GM12875 (cell line): ENCODE results near the gene PGAP3.

Experiments used
- H3K4me3 ChIP-seq: one replicate; pipeline ENCODE4 v1.5.1; 2011; ENCODE audit warnings: low read depth, low read length, control low read depth
- TF ChIP-seq, protein P1 (sequence below): IDR thresholded peaks from 2 replicates; pipeline ENCODE4 v1.5.1; 2011; ENCODE audit warnings: low read depth, mild to moderate bottlenecking, control low read depth, inconsistent platforms, low read length, moderate library complexity, borderline replicate concordance; ENCODE audit not compliant: insufficient read depth

The PGAP3 gene

DNA sequence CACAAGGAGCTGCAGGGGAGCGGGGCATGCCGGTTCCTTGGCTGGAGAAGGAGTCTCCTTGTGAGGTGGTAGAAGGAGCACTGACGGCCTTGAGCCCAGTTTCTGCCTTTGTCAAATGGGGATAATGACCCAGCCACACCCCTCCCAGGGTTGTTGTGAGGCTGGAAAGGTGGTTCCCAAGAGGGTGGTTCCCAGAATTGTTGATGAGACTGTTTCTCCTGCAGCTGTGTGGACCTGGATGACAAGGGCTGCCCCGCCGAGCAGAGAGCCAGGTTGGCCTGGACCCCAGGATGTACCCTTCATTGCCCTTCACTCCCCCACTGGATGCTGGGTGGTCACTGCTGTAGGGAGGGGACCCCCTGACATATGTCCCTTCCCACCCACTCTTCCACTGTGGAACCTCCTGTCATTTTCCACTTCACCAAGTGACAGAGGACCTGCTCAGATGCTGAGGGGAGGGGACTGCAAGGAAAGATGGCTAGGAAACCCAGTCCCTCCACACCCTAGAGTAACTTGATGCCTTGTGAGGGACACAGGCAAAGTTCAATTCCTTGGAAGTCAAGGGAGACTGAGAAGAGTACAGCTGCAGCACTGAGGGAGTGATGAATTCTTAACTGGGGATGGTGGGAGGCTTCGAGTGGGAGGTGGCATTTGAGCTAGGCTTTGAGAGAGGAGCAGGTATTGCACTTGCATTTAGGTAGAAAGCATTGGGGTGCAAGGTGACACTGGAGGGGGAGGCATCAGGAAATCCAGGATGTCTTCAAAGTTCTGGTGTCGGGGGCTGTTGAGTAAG is 31.9 kb upstream of the PGAP3 start:
- TF ChIP-seq, protein P1, sequence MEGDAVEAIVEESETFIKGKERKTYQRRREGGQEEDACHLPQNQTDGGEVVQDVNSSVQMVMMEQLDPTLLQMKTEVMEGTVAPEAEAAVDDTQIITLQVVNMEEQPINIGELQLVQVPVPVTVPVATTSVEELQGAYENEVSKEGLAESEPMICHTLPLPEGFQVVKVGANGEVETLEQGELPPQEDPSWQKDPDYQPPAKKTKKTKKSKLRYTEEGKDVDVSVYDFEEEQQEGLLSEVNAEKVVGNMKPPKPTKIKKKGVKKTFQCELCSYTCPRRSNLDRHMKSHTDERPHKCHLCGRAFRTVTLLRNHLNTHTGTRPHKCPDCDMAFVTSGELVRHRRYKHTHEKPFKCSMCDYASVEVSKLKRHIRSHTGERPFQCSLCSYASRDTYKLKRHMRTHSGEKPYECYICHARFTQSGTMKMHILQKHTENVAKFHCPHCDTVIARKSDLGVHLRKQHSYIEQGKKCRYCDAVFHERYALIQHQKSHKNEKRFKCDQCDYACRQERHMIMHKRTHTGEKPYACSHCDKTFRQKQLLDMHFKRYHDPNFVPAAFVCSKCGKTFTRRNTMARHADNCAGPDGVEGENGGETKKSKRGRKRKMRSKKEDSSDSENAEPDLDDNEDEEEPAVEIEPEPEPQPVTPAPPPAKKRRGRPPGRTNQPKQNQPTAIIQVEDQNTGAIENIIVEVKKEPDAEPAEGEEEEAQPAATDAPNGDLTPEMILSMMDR = no peak
- H3K4me3 ChIP-seq = no peak overlapping the region

DNA sequence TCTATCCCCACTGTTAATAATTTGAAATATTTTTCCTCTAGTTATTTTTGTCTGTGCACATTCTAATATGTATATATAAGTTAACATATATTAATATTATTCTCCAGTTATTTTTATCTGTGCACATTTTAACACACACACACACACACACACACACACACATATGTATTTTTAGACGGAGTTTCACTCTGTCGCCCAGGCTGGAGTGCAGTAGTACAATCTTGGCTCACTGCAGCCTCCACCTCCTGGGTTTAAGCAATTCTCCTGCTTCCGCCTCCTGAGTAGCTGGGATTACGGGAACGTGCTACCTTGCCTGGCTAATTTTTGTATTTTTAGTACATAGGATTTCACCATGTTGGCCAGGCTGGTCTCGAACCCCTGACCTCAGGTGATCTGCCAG is 29.8 kb upstream of the PGAP3 start:
- H3K4me3 ChIP-seq = no peak overlapping the region
- TF ChIP-seq, protein P1 = no peak

DNA sequence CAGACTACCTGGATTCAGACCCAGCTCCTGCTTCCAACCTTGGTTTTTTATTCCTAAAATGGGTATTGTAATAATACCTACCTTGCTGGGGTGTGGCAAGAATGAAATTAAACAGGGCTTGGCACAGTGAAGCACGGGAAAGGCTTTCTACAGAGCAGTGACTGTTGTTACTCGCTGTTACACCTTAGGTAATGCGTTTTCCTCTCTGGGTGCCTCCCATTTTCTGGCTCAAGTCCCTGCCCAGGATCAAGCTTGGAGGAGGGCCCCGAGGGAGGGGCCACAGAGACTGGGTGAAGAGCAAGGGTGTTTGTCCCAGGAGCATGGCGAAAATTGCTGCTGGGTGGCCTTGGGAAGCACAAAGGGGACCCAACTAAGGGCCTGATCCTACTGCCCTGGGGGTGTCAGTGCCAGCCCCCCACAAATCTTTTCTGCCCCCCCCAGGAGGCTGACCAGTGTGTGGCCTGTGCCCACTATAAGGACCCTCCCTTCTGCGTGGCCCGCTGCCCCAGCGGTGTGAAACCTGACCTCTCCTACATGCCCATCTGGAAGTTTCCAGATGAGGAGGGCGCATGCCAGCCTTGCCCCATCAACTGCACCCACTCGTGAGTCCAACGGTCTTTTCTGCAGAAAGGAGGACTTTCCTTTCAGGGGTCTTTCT is 29.2 kb upstream of the PGAP3 start:
- TF ChIP-seq, protein P1 = no peak
- no peak overlapping the region for H3K4me3 ChIP-seq

DNA sequence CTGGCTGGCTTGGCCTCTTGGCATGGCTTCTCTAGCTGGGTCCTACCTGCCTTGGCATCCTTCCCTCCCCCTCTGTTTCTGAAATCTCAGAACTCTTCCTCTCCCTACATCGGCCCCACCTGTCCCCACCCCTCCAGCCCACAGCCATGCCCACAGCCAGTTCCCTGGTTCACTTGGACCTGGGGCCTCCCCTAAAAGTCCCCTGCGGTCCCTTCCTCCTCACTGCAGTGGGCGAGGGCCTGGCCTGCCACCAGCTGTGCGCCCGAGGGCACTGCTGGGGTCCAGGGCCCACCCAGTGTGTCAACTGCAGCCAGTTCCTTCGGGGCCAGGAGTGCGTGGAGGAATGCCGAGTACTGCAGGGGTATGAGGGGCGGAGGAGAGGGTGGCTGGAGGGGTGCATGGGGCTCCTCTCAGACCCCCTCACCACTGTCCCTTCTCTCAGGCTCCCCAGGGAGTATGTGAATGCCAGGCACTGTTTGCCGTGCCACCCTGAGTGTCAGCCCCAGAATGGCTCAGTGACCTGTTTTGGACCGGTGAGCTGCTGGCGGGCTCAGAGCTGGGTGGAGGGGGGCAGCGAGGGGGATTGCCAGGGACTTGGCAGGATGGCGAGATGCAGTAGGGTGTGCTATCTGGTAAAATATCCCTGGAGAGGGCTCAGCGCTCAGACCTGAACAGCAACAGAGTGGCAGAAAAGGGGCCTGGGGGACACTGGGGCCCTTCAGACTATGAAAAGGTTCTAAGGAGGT is 28.4 kb upstream of the PGAP3 start:
- TF ChIP-seq, protein P1 = no peak
- H3K4me3 ChIP-seq = no peak overlapping the region

DNA sequence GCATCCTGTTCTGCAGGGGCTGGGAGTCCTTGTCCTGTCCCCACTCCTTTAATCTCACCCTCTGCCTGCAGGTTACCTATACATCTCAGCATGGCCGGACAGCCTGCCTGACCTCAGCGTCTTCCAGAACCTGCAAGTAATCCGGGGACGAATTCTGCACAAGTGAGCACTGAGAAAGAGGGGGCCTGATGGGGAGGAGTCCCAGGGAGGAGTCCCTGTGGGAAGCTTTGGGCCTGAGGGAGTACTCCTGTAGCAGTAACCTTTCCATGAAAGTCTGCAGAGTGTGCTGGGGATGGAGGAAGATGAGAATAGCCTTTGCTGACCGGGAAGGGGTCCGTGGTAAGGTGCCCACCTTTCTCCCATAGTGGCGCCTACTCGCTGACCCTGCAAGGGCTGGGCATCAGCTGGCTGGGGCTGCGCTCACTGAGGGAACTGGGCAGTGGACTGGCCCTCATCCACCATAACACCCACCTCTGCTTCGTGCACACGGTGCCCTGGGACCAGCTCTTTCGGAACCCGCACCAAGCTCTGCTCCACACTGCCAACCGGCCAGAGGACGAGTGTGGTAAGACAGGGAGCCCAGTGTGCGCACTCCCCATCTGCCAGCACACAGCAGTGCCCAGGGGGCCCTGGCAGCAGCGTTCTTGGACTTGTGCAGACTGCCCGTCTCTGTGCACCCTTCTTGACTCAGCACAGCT is 27.7 kb upstream of the PGAP3 start:
- TF ChIP-seq, protein P1 = no peak
- no peak overlapping the region for H3K4me3 ChIP-seq

DNA sequence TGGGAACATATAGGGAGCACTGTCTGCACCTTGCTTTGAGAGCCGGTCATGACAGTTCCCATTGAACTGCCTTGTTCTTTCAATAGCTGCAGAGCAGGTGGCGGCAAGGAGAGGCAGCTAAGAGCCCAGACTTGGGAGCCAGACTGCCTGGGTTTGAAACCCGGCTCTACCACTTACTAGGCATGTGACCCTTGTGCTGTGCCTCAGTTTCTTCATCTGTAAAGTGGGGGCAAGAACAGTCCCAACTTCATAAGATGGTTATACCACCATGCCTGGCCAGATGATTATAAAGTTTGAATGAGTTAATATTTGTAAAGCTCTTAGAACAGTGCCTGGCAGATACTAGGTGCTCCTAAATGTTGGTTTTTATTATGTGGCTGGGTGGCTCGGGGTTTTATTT is 26.4 kb upstream of the PGAP3 start:
- TF ChIP-seq, protein P1 = no peak
- no peak overlapping the region for H3K4me3 ChIP-seq
